H1 (cell line): ENCODE results near the gene MRPS16. TPM values are rescaled to one million over a fixed set of nuclear protein-coding genes. Genes with fewer than 3 reads are reported as not detected.

Experiments
- CTCF ChIA-PET: fragments of 300-600 bp; sonication (Branson Sonifier 250); formaldehyde crosslinking; loops from one replicate; lab custom pipeline; 2021; ENCODE audit not compliant: partially characterized antibody; lab: Charles Lee
- POLR2A ChIA-PET: fragments of 300-600 bp; sonication (Branson Sonifier 250); formaldehyde crosslinking; loops from one replicate; lab custom pipeline; 2021; ENCODE audit warnings: inconsistent platforms; ENCODE audit not compliant: partially characterized antibody; lab: Charles Lee
- DNase-seq, 2 experiments: peaks; one replicate each; pipeline versions ENCODE4 v3.0.0 to v3.0.0-alpha.2; 2010 to 2022; ENCODE audit warnings: low spot score in 2 of 2, low read depth in 1 of 2, mixed read lengths in 1 of 2
- FAIRE-seq: peaks from 2 replicates; lab custom pipeline; 2011; peaks lifted over from hg19 to GRCh38; lab: Jason Lieb, UNC
- H2AFZ ChIP-seq: 2 replicates; pipeline ENCODE4 v1.8.1; 2012; ENCODE audit warnings: low read length, inconsistent platforms
- H2AK5ac ChIP-seq: 2 replicates; pipeline ENCODE4 v1.6.1; 2013; ENCODE audit warnings: low read depth, low read length
- H2BK120ac ChIP-seq: replicated peaks from 2 replicates; pipeline ENCODE3; 2013; ENCODE audit warnings: low read depth, low read length, inconsistent platforms
- H2BK12ac ChIP-seq: 2 replicates; pipeline ENCODE4 v1.6.1; 2013; ENCODE audit warnings: low read depth, low read length
- H2BK15ac ChIP-seq: 2 replicates; pipeline ENCODE4 v1.6.1; 2013; ENCODE audit warnings: low read length
- H2BK20ac ChIP-seq: 2 replicates; pipeline ENCODE4 v1.6.1; 2013; ENCODE audit warnings: low read length
- H2BK5ac ChIP-seq: 2 replicates; pipeline ENCODE4 v1.6.1; 2013; ENCODE audit warnings: low read depth, low read length
- H3K14ac ChIP-seq: 2 replicates; pipeline ENCODE4 v1.6.1; 2013; ENCODE audit warnings: inconsistent platforms; ENCODE audit not compliant: insufficient read length
- H3K18ac ChIP-seq: 2 replicates; pipeline ENCODE4 v1.6.1; 2013; ENCODE audit warnings: low read length; ENCODE audit errors: extremely low read depth
- H3K23ac ChIP-seq: 2 replicates; pipeline ENCODE4 v1.6.1; 2013; ENCODE audit warnings: inconsistent platforms; ENCODE audit not compliant: insufficient read length
- H3K23me2 ChIP-seq: 2 replicates; pipeline ENCODE4 v1.6.1; 2013; ENCODE audit warnings: low read depth, low read length
- H3K27ac ChIP-seq: 2 replicates; pipeline ENCODE4 v1.6.1; 2011; ENCODE audit warnings: low read depth, low read length, inconsistent platforms
- H3K27me3 ChIP-seq, 4 experiments: replicated peaks in 1 of 4; 1 replicate in 1 of 4; 2 replicates in 3 of 4; pipeline versions ENCODE4 v1.6.1 to v1.8.1; 2011 to 2013; ENCODE audit warnings: low read length in 3 of 4, mild to moderate bottlenecking in 3 of 4, inconsistent platforms in 2 of 4, mixed read lengths in 2 of 4, moderate library complexity in 1 of 4; ENCODE audit not compliant: control insufficient read depth in 3 of 4, insufficient read depth in 3 of 4; ENCODE audit errors: extremely low read depth in 1 of 4
- H3K36me3 ChIP-seq, 4 experiments: 2 replicates each; pipeline versions ENCODE4 v1.6.1 to v1.8.1; 2011 to 2013; ENCODE audit warnings: mild to moderate bottlenecking in 4 of 4, low read length in 3 of 4, moderate library complexity in 2 of 4, control low read depth in 1 of 4, inconsistent platforms in 1 of 4; ENCODE audit not compliant: insufficient read depth in 4 of 4, control insufficient read depth in 2 of 4
- H3K4ac ChIP-seq: replicated peaks from 2 replicates; pipeline ENCODE3; 2013; ENCODE audit warnings: low read length, low read depth, mixed read lengths, inconsistent platforms; ENCODE audit not compliant: insufficient read length
- H3K4me1 ChIP-seq, 4 experiments: replicated peaks in 1 of 4; 1 replicate in 1 of 4; 2 replicates in 3 of 4; pipeline versions ENCODE4 v1.6.1 to v1.8.1; 2011 to 2013; ENCODE audit warnings: low read length in 3 of 4, inconsistent platforms in 2 of 4, mixed read lengths in 1 of 4; ENCODE audit not compliant: insufficient read depth in 4 of 4, control insufficient read depth in 3 of 4
- H3K4me2 ChIP-seq, 2 experiments: 2 replicates each; pipeline versions ENCODE4 v1.6.1 to v1.8.1; 2011 to 2013; ENCODE audit warnings: low read depth in 2 of 2, low read length in 2 of 2, control low read depth in 1 of 2, inconsistent platforms in 1 of 2, mild to moderate bottlenecking in 1 of 2; ENCODE audit not compliant: insufficient read depth in 1 of 2
- H3K4me3 ChIP-seq, 4 experiments: fragments of 200-600, 300-600 bp in 1 of 4; sonication (generic), shearing (Covaris generic), sonication (Bioruptor Twin) in 1 of 4; 2 replicates each; pipeline versions ENCODE4 v1.5.1 to v1.8.1; 2011 to 2016; ENCODE audit warnings: low read length in 4 of 4, low read depth in 3 of 4, control low read depth in 2 of 4, inconsistent platforms in 2 of 4, mild to moderate bottlenecking in 2 of 4, mixed read lengths in 1 of 4, moderate library complexity in 1 of 4; ENCODE audit not compliant: insufficient read depth in 2 of 4; ENCODE audit errors: extremely low read depth in 1 of 4
- H3K56ac ChIP-seq: replicated peaks from 2 replicates; pipeline ENCODE3; 2013; ENCODE audit warnings: low read depth, mild to moderate bottlenecking, mixed read lengths, low read length, inconsistent platforms; ENCODE audit not compliant: insufficient read length
- H3K79me1 ChIP-seq: 2 replicates; pipeline ENCODE4 v1.6.1; 2013; ENCODE audit warnings: low read depth, low read length, control low read depth
- H3K79me2 ChIP-seq, 2 experiments: 2 replicates each; pipeline versions ENCODE4 v1.6.1 to v1.8.1; 2012 to 2013; ENCODE audit warnings: low read length in 2 of 2, mild to moderate bottlenecking in 2 of 2, inconsistent platforms in 1 of 2; ENCODE audit not compliant: insufficient read depth in 2 of 2, control insufficient read depth in 1 of 2
- H3K9ac ChIP-seq, 4 experiments: replicated peaks in 1 of 4; 1 replicate in 1 of 4; 2 replicates in 3 of 4; pipeline versions ENCODE4 v1.6.1 to v1.8.1; 2011 to 2013; ENCODE audit warnings: low read depth in 3 of 4, low read length in 3 of 4, control low read depth in 2 of 4, mild to moderate bottlenecking in 2 of 4, moderate library complexity in 2 of 4, inconsistent platforms in 1 of 4; ENCODE audit errors: extremely low read depth in 1 of 4
- H3K9me3 ChIP-seq, 2 experiments: 2 replicates each; pipeline versions ENCODE4 v1.6.1 to v1.8.1; 2012 to 2013; ENCODE audit warnings: mild to moderate bottlenecking in 2 of 2, moderate library complexity in 2 of 2, control low read depth in 1 of 2, inconsistent platforms in 1 of 2, low read depth in 1 of 2, low read length in 1 of 2, mixed read lengths in 1 of 2; ENCODE audit not compliant: insufficient read depth in 2 of 2
- H4K20me1 ChIP-seq, 2 experiments: replicated peaks in 1 of 2; 2 replicates each; pipeline versions ENCODE3 to v1.8.1; 2011 to 2013; ENCODE audit warnings: inconsistent platforms in 2 of 2, low read length in 2 of 2, mild to moderate bottlenecking in 1 of 2; ENCODE audit not compliant: insufficient read depth in 2 of 2, control insufficient read depth in 1 of 2
- H4K5ac ChIP-seq: 2 replicates; pipeline ENCODE4 v1.6.1; 2013; ENCODE audit warnings: low read length, low read depth, mixed read lengths, inconsistent platforms; ENCODE audit not compliant: insufficient read length
- H4K8ac ChIP-seq: 2 replicates; pipeline ENCODE4 v1.8.0; 2013; ENCODE audit warnings: mild to moderate bottlenecking, moderate library complexity, low read length, inconsistent platforms; ENCODE audit not compliant: insufficient read depth; ENCODE audit errors: extremely low read depth
- H4K91ac ChIP-seq: replicated peaks from 2 replicates; pipeline ENCODE3; 2013; ENCODE audit warnings: low read length, mixed read lengths, inconsistent platforms; ENCODE audit not compliant: insufficient read length
- CREB1 ChIP-seq: IDR thresholded peaks from 2 replicates; pipeline ENCODE4 v1.6.1; 2012; ENCODE audit warnings: inconsistent platforms
- CTBP2 ChIP-seq: IDR thresholded peaks from 2 replicates; pipeline ENCODE4 v1.7.0; 2011; ENCODE audit warnings: borderline replicate concordance, mild to moderate bottlenecking, moderate library complexity, mixed read lengths, low read length; ENCODE audit not compliant: insufficient read depth, insufficient read length
- JUND ChIP-seq: IDR thresholded peaks from 2 replicates; pipeline ENCODE4 v1.6.1; 2011; ENCODE audit warnings: mild to moderate bottlenecking, improper control_type of control experiment, low read length
- POU5F1 ChIP-seq: IDR thresholded peaks from 2 replicates; pipeline ENCODE4 v1.6.1; 2011; ENCODE audit warnings: low read depth, mild to moderate bottlenecking, low read length, moderate library complexity
- SP1 ChIP-seq: IDR thresholded peaks from 2 replicates; pipeline ENCODE4 v1.6.1; 2011; ENCODE audit warnings: low read depth, low read length
- TEAD4 ChIP-seq: IDR thresholded peaks from 2 replicates; pipeline ENCODE4 v1.6.1; 2012; ENCODE audit warnings: low read depth, low read length, inconsistent platforms, mixed read lengths
- ZNF274 ChIP-seq: IDR thresholded peaks from 2 replicates; pipeline ENCODE4 v1.7.0; 2012; ENCODE audit warnings: low read length, borderline replicate concordance; ENCODE audit errors: extremely low read depth
- WGBS, 2 experiments: shearing (Covaris generic) in 1 of 2; methylation state at CpG; one replicate each; pipeline versions ENCODE4 v1.1.6 to v1.1.7; 2013 to 2015; ENCODE audit warnings: low lambda C conversion rate in 2 of 2, mixed read lengths in 2 of 2, inconsistent platforms in 1 of 2, low coverage in 1 of 2, missing lambda C conversion rate in 1 of 2; ENCODE audit not compliant: insufficient replicate concordance in 2 of 2, insufficient coverage in 1 of 2, insufficient read length in 1 of 2; ENCODE audit errors: extremely low coverage in 1 of 2, missing lambda C conversion rate in 1 of 2; 5-methylcytosine and 5-hydroxymethylcytosine counted together
- polyA plus RNA-seq, 7 experiments: library from polyadenylated mRNA; depleted of rRNA in 3 of 7; stranded (reverse) in 5 of 7; unstranded in 2 of 7; fragments of >200 nt in 5 of 7; fragments of 200-250 nt in 2 of 7; gene quantifications; 1 replicate in 5 of 7; 2 replicates in 1 of 7; 4 replicates in 1 of 7; pipeline versions ENCODE4 v1.2.1 to v1.2.3, GENCODE V29; 2011 to 2013; ENCODE audit warnings: missing spikeins in 2 of 7, mixed read lengths in 2 of 7
- total RNA-seq: library from RNA; stranded (reverse); fragmentation: NEBNext Ultra II Directional; extraction: Animal tissue kit (Norgen Biotek cat#: 25700); gene quantifications from 2 replicates; pipeline ENCODE4 v1.2.1, GENCODE V29; 2021

The MRPS16 gene
- total and polyA plus RNA-seq, 2 of the 8 experiments (the other 6 are each of a cell fraction or from before 2014, with no cell fraction given) = 125 to 203 TPM

DNA sequence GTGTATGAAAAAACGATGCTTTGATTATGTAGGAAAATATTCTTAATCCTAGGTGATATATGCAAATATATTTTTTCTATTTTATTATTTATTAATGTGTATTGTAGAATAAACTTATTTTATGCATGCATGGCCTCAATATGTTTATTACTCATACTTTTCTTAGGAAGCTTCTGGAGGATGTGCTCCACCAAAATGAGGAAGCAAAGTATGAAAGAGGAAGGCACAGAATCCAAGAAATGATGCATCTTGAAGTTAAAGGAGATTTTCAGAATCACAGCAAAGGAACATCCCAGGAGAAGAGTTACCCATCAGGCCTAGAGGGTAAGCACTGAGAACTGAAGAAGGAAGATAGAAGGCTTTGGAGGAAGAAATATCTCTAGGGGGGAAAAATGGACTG is 35.0 kb upstream of the MRPS16 start:
- no peak for FAIRE-seq
- H3K79me2 ChIP-seq = no peaks in the 10 kb centered on the region
- H3K36me3 ChIP-seq = no peaks in the 10 kb centered on the region
- no peak overlapping the region for H2BK5ac ChIP-seq
- no peak overlapping the region for H3K27ac ChIP-seq
- H3K79me1 ChIP-seq = no peaks in the 10 kb centered on the region
- H2AK5ac ChIP-seq = no peak overlapping the region
- CTCF ChIA-PET = no interaction called here
- H3K56ac ChIP-seq = no peak overlapping the region
- no peak overlapping the region for H3K4me2 ChIP-seq
- H3K4me1 ChIP-seq = no peaks in the 10 kb centered on the region
- no peak for DNase-seq
- H4K5ac ChIP-seq = no peak overlapping the region
- no peak overlapping the region for H2BK12ac ChIP-seq
- no peak overlapping the region for H2BK15ac ChIP-seq
- H3K9me3 ChIP-seq = peaks cover 2 to 4% of the 10 kb centered on the region in 2 experiments; a peak in 3 of 4 replicates
- H3K14ac ChIP-seq = no peak overlapping the region
- no peak overlapping the region for H3K23ac ChIP-seq
- 96% methylated on average over 1 of the region's 1 CpG; no CpG with 5 or more reads in 1 of the 2 experiments for WGBS, 2 experiments
- POLR2A ChIA-PET = no interaction called here
- H3K4me3 ChIP-seq = no peak overlapping the region
- no peak overlapping the region for H2BK20ac ChIP-seq
- no peak overlapping the region for H4K8ac ChIP-seq
- no peak overlapping the region for H2AFZ ChIP-seq
- H3K23me2 ChIP-seq = no peaks in the 10 kb centered on the region
- TF ChIP-seq CTBP2 = no peak
- TF ChIP-seq SP1 = no peak
- TF ChIP-seq TEAD4 = no peak
- no peak for TF ChIP-seq POU5F1
- TF ChIP-seq JUND = no peak
- no peak for TF ChIP-seq ZNF274
- TF ChIP-seq CREB1 = no peak
- H3K4ac ChIP-seq = no peak overlapping the region
- H3K27me3 ChIP-seq = no peaks in the 10 kb centered on the region
- H3K18ac ChIP-seq = no peak overlapping the region
- H4K91ac ChIP-seq = no peak overlapping the region
- no peak overlapping the region for H2BK120ac ChIP-seq
- H4K20me1 ChIP-seq = no peaks in the 10 kb centered on the region
- no peak overlapping the region for H3K9ac ChIP-seq
